Gastroesophageal sphincter (tissue), 3 donors: ENCODE results near the gene LIMS1.
"Not testable (repeated sequence)": the region's sequence is repeated elsewhere in the genome, so short reads cannot be mapped to it uniquely, and the experiment has no call there.

ENCODE experiments used
- CTCF ChIP-seq, 4 experiments: fragments of 200-600 bp in 2 of 4; fragments of 450-650 bp in 2 of 4; sonication (generic) in 1 of 4; IDR thresholded peaks; one replicate each; pipeline ENCODE4 v1.5.1; 2017 to 2019; ENCODE audit warnings: antibody characterized with exemption in 4 of 4, mild to moderate bottlenecking in 2 of 4, moderate library complexity in 2 of 4
- EP300 ChIP-seq: sonication (generic); formaldehyde crosslinking; IDR thresholded peaks from one replicate; pipeline ENCODE4 v1.6.1; 2017; ENCODE audit warnings: antibody characterized with exemption, mild to moderate bottlenecking
- POLR2A ChIP-seq, 2 donors: fragments of 450-650 bp; IDR thresholded peaks; one replicate each; pipeline ENCODE4 v1.6.1; 2017; ENCODE audit warnings: antibody characterized with exemption in 2 of 2, mild to moderate bottlenecking in 2 of 2, moderate library complexity in 1 of 2
- POLR2AphosphoS5 ChIP-seq: sonication (generic); formaldehyde crosslinking; IDR thresholded peaks from one replicate; pipeline ENCODE4 v1.6.1; 2017; ENCODE audit warnings: antibody characterized with exemption

- not testable (repeated sequence) for TF ChIP-seq POLR2AphosphoS5; POLR2A (IDR thresholded peaks at IDR 0.05); CTCF (IDR thresholded peaks at IDR 0.05); EP300
Measured at GRCh38 chr2:108664089-108664488, 129.8 kb downstream of the LIMS1 start.
